WERI-Rb-1 (cell line): ENCODE results near the gene USP13.
"Not testable (repeated sequence)": the region's sequence is repeated elsewhere in the genome, so short reads cannot be mapped to it uniquely, and the experiment has no call there.

Experiments used
- DNase-seq: peaks from one replicate; pipeline ENCODE4 v3.0.0-alpha.2; 2020
- H3K27ac ChIP-seq: fragments of 250-450 bp; sonication (Bioruptor Pico); 2 replicates; pipeline ENCODE4 v1.5.1; 2020; ENCODE audit warnings: mild to moderate bottlenecking, moderate library complexity
- H3K27me3 ChIP-seq: fragments of 250-450 bp; sonication (Bioruptor Pico); 2 replicates; pipeline ENCODE4 v1.5.1; 2021; ENCODE audit warnings: mild to moderate bottlenecking, low read depth, moderate library complexity; ENCODE audit not compliant: insufficient read depth, severe bottlenecking
- H3K36me3 ChIP-seq: fragments of 250-450 bp; sonication (Bioruptor Pico); 2 replicates; pipeline ENCODE4 v1.5.1; 2020; ENCODE audit warnings: mild to moderate bottlenecking, moderate library complexity
- H3K4me3 ChIP-seq: 2 replicates; pipeline ENCODE4 v1.5.1; 2011; ENCODE audit warnings: low read depth, mild to moderate bottlenecking, control low read depth, low read length
- H3K9me3 ChIP-seq: fragments of 250-450 bp; sonication (Bioruptor Pico); 2 replicates; pipeline ENCODE4 v1.5.1; 2021; ENCODE audit warnings: mild to moderate bottlenecking, moderate library complexity; ENCODE audit not compliant: severe bottlenecking
- TF ChIP-seq, protein P1 (sequence below): IDR thresholded peaks from 2 replicates; pipeline ENCODE4 v1.5.1; 2011; ENCODE audit warnings: low read depth, mild to moderate bottlenecking, control low read depth, inconsistent platforms, low read length

The USP13 gene

GRCh38 chr3:179681492-179682263 is 28.8 kb downstream of the USP13 start:
- DNase-seq, result no peak
- TF ChIP-seq, protein P1, sequence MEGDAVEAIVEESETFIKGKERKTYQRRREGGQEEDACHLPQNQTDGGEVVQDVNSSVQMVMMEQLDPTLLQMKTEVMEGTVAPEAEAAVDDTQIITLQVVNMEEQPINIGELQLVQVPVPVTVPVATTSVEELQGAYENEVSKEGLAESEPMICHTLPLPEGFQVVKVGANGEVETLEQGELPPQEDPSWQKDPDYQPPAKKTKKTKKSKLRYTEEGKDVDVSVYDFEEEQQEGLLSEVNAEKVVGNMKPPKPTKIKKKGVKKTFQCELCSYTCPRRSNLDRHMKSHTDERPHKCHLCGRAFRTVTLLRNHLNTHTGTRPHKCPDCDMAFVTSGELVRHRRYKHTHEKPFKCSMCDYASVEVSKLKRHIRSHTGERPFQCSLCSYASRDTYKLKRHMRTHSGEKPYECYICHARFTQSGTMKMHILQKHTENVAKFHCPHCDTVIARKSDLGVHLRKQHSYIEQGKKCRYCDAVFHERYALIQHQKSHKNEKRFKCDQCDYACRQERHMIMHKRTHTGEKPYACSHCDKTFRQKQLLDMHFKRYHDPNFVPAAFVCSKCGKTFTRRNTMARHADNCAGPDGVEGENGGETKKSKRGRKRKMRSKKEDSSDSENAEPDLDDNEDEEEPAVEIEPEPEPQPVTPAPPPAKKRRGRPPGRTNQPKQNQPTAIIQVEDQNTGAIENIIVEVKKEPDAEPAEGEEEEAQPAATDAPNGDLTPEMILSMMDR, result no peak
- no peak overlapping the region for H3K27ac ChIP-seq
- no peaks in the 10 kb centered on the region for H3K27me3 ChIP-seq
- H3K4me3 ChIP-seq, result no peak overlapping the region
- peaks cover 6% of the 10 kb centered on the region; the same call in 1 of the 2 replicates for H3K36me3 ChIP-seq
- no peaks in the 10 kb centered on the region for H3K9me3 ChIP-seq

DNA sequence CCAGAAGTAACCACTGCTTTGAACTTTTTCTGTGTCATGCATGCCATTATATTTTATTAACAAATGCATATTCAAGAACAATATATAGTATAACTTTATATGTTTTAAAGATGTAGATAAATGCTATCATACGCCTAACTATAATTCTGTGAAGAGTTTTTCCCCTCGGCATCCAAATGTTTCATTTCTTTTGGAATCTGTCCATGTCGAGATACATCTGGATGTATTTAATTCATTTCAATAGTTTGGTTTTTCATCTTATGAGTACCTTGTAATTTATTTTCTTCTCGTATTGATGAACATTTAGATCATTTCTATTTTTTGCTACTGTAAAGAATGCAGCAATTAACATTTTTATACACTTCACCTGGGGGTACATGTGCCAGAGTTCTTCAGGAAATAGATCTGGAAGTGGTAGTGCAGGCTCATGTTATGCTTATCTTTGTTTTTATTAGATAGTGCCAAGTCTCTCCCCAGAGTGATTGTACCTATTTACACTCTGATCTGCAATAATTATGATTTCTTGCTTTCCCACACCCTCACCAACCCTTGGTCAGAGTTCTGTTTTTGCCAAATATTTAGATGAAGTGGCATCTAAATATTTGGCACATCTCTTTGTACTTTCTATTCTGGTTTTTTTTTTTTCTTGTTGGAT is 29.7 kb downstream of the USP13 start:
- H3K4me3 ChIP-seq, result no peak overlapping the region
- H3K27me3 ChIP-seq, result no peaks in the 10 kb centered on the region
- TF ChIP-seq, protein P1, result no peak
- H3K27ac ChIP-seq, result no peak overlapping the region
- H3K36me3 ChIP-seq, result peaks cover 6% of the 10 kb centered on the region; the same call in 1 of the 2 replicates
- H3K9me3 ChIP-seq, result no peaks in the 10 kb centered on the region
- DNase-seq, result no peak

- not testable (repeated sequence) for H3K27me3 ChIP-seq, H3K4me3 ChIP-seq, H3K9me3 ChIP-seq, H3K36me3 ChIP-seq, H3K27ac ChIP-seq, DNase-seq
These were observed 30.4 kb downstream of the USP13 start for GRCh38 chr3:179683286-179683685.

DNA sequence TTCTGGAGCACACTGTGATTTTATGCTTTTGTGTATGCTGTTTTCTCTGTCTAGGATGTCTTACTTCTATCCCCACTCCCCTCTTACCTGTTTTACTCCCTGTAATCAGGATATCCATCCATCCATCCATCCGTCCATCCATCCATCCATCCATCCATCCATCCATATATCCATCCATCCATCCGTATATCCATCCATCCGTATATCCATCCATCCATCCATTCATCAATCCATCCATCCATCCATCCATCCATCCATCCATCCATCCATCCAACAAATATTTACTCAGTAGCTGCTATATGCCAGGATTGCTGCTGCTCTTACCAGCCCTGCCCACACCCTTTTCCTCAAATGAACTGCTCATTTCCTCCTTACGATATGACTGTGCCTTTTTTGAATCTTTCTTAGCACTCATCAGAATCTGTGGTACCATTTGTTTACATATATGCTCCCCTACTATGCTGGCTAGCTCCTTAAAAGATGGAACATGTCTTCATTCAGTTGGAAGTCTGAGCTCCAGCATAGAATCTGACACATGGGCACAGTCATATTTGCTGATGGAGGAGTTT is 35.2 kb downstream of the USP13 start:
- DNase-seq, result no peak
- Histone ChIP-seq H3K9me3 (no peaks in the 10 kb centered on the region), H3K4me3 (no peak overlapping the region), H3K36me3 (peaks cover 9% of the 10 kb centered on the region; the same call in 1 of the 2 replicates), H3K27ac (no peak overlapping the region), H3K27me3 (no peaks in the 10 kb centered on the region)
- TF ChIP-seq, protein P1, result no peak

DNA sequence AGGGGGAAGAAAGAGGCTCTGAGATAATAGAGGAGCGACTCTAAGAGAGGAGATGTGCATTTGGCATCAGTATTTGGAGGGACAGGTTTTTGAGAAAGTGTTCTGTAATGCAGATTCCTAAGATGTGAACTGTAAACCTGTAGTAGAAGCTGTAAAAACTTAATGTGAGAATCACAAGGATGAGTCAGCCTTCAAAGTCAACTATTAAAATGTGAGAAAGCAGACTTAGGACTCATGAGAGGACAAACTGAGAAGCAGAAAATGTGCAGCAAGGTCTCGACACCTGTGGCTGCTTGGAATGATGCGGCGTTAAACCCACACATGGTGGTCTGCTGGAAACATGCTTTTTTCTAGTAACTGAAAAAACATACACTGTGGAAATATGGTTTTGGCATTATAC is 36.0 kb downstream of the USP13 start:
- Histone ChIP-seq H3K27me3 (no peaks in the 10 kb centered on the region), H3K4me3 (no peak overlapping the region), H3K27ac (no peak overlapping the region), H3K9me3 (no peaks in the 10 kb centered on the region), H3K36me3 (peaks cover 9% of the 10 kb centered on the region)
- TF ChIP-seq, protein P1, result no peak
- DNase-seq, result no peak

- Histone ChIP-seq H3K9me3 (no peaks in the 10 kb centered on the region), H3K27ac (no peak overlapping the region), H3K4me3 (no peak overlapping the region), H3K27me3 (no peaks in the 10 kb centered on the region), H3K36me3 (peaks cover 3% of the 10 kb centered on the region)
- TF ChIP-seq, protein P1, result no peak
- no peak for DNase-seq
These were observed 41.9 kb downstream of the USP13 start for GRCh38 chr3:179694731-179695130.
